Measurements from ENCODE around the gene IGSF8. TPM values are rescaled to one million over a fixed set of nuclear protein-coding genes. Genes with fewer than 3 reads are reported as not detected.

Gene IGSF8
- total RNA-seq, 1 experiment from 2014 or later, result 56.2 TPM

GRCh38 chr1:160105155-160105554 lies 6.7 kb upstream of the IGSF8 start:
- Histone ChIP-seq H4K20me1 (ENCODE audit: control insufficient read depth, insufficient read depth, insufficient read length) (no peaks in the 10 kb centered on the region), H3K4ac (ENCODE audit: low read depth, low read length) (no peak overlapping the region), H2AFZ (ENCODE audit: low read length) (no peak overlapping the region), H2BK20ac (ENCODE audit: low read depth, low read length, poor library complexity, severe bottlenecking) (no peak overlapping the region), H3K4me2 (ENCODE audit: insufficient read depth, insufficient read length, low read length) (no peak overlapping the region), H3K18ac (ENCODE audit: insufficient read length, low read depth, low read length) (no peak overlapping the region), H3K27me3 (ENCODE audit: insufficient read depth, low read length) (no peaks in the 10 kb centered on the region), H3K79me2 (ENCODE audit: insufficient read depth, low read length) (no peaks in the 10 kb centered on the region), H2BK12ac (ENCODE audit: insufficient read length, low read depth, low read length) (no peak overlapping the region), H2AK5ac (ENCODE audit: insufficient read length, low read length) (no peak overlapping the region), H3K23ac (ENCODE audit: insufficient read length, low read depth, low read length) (no peak overlapping the region), H4K8ac (replicated peaks; ENCODE audit: insufficient read length, low read depth, low read length) (no peak overlapping the region), H2BK15ac (ENCODE audit: low read depth, low read length) (no peak overlapping the region), H3T11ph (ENCODE audit: low read length) (no peak overlapping the region), H3K79me1 (ENCODE audit: insufficient read depth, low read depth, low read length, poor library complexity, severe bottlenecking) (no peaks in the 10 kb centered on the region), H3K4me1 (ENCODE audit: insufficient read depth, low read length) (peaks cover 6% of the 10 kb centered on the region; the same call in 1 of the 2 replicates), H3K56ac (ENCODE audit: insufficient read length, low read depth, low read length) (no peak overlapping the region), H3K9me3 (ENCODE audit: control insufficient read depth, low read depth, low read length) (no peaks in the 10 kb centered on the region), H4K91ac (ENCODE audit: insufficient read length, low read depth, low read length) (no peak overlapping the region), H2BK120ac (ENCODE audit: low read depth, low read length, poor library complexity, severe bottlenecking) (no peak overlapping the region), H3K9ac (ENCODE audit: extremely low read depth, insufficient read length, low read length) (no peak overlapping the region), H3K14ac (ENCODE audit: insufficient read depth, low read length) (no peak overlapping the region), H4K5ac (ENCODE audit: insufficient read length, low read depth, low read length) (no peak overlapping the region), H2BK5ac (ENCODE audit: insufficient read length, low read length) (no peak overlapping the region), H3K23me2 (ENCODE audit: insufficient read length, low read depth, low read length, poor library complexity, severe bottlenecking) (no peaks in the 10 kb centered on the region), H3K27ac (ENCODE audit: insufficient read length, low read depth, low read length) (no peak overlapping the region)
- no CpG with 5 or more reads among the region's 5 CpGs for WGBS (ENCODE audit: extremely low coverage, insufficient read length, low lambda C conversion rate)
- Mint-ChIP-seq H3K4me3 (no peak overlapping the region), H3K27me3 (ENCODE audit: low read depth) (peaks cover 9% of the 10 kb centered on the region), H3K9me3 (no peaks in the 10 kb centered on the region; a peak in 1 of 5 replicates), H3K27ac (no peak overlapping the region), H3K36me3 (ENCODE audit: insufficient read depth in 1 of 3, low read depth in 3 of 3) (no peaks in the 10 kb centered on the region; a peak in 1 of 7 replicates), H3K4me1 (peaks cover 36 to 55% of the 10 kb centered on the region in 2 experiments)
- no peak for TF ChIP-seq CTCF (conservative IDR thresholded peaks at IDR 0.05)
- no peak for DNase-seq

All from H9 (cell line).